HepG2 (cell line): ENCODE data around the gene IFITM5.

Experiments
- CHD2 ChIP-seq: IDR thresholded peaks from 2 replicates; pipeline ENCODE4 v1.6.1; 2011; ENCODE audit warnings: low read depth, low read length, improper control_type of control experiment
- EP300 ChIP-seq, 3 experiments: sonication (generic) in 1 of 3; formaldehyde crosslinking in 1 of 3; IDR thresholded peaks; 2 replicates each; pipeline versions ENCODE4 v1.5.1 to v1.6.1; 2011 to 2020; ENCODE audit warnings: low read depth in 2 of 3, low read length in 2 of 3, borderline replicate concordance in 1 of 3, improper control_type of control experiment in 1 of 3, mild to moderate bottlenecking in 1 of 3, missing genetic modification reagents in 1 of 3, moderate library complexity in 1 of 3
- GABPA ChIP-seq, 2 experiments: IDR thresholded peaks; 2 replicates each; pipeline ENCODE4 v1.6.1; 2011 to 2016; ENCODE audit warnings: low read depth in 2 of 2, low read length in 1 of 2, missing biosample characterization in 1 of 2, missing genetic modification characterization in 1 of 2
- POLR2AphosphoS5 ChIP-seq: IDR thresholded peaks from 2 replicates; pipeline ENCODE4 v1.6.1; 2012; ENCODE audit warnings: low read depth, low read length
- SIN3A ChIP-seq: IDR thresholded peaks from 2 replicates; pipeline ENCODE4 v1.6.1; 2011; ENCODE audit warnings: low read depth, mild to moderate bottlenecking, control low read depth, low read length, borderline replicate concordance
- YY1 ChIP-seq: IDR thresholded peaks from 2 replicates; pipeline ENCODE4 v1.6.1; 2011; ENCODE audit warnings: low read length, low read depth, moderate library complexity, mild to moderate bottlenecking; ENCODE audit not compliant: insufficient read depth, insufficient replicate concordance
- TF ChIP-seq, protein P1 (sequence below): sonication (generic); formaldehyde crosslinking; IDR thresholded peaks from 2 replicates; pipeline ENCODE4 v1.8.0; 2022; ENCODE audit warnings: mild to moderate bottlenecking, missing genetic modification reagents; ENCODE audit not compliant: insufficient replicate concordance
- TF ChIP-seq, protein P2 (sequence below): sonication (generic); formaldehyde crosslinking; IDR thresholded peaks from 2 replicates; pipeline ENCODE4 v1.4.0; 2020; ENCODE audit warnings: mild to moderate bottlenecking, missing genetic modification reagents

DNA sequence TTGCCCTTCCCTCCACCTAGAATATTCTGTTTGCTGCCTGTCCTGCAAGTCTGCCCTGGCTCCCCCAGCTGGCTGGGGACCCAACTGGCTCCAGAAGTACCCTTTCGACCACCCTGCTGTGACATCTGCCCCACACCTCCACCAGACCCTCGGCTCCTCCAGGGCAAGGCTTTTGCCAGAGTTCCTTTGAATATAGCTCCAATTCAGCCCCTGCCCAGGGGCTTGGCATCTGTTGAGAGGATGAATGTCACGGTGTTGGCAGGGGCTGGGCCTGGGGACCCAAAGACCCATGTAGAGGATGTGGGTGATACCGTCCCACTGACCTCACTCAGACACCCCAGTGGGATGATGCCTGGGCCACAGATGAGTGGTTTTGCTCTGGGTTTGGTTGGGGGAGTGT lies 17.2 kb downstream of the IFITM5 start:
- TF ChIP-seq EP300 (IDR thresholded peaks at IDR 0.05; ENCODE audit: low read depth in 2 of 2, low read length in 2 of 2) (no peak), EP300 (CRISPR knock-in tag; IDR thresholded peaks at IDR 0.05; ENCODE audit: borderline replicate concordance) (no peak), GABPA (IDR thresholded peaks at IDR 0.05; ENCODE audit: low read depth, low read length) (no peak), GABPA (CRISPR knock-in tag; IDR thresholded peaks at IDR 0.05; ENCODE audit: low read depth) (no peak), YY1 (no peak), CHD2 (no peak), POLR2AphosphoS5 (no peak), SIN3A (no peak)
- TF ChIP-seq, protein P1, sequence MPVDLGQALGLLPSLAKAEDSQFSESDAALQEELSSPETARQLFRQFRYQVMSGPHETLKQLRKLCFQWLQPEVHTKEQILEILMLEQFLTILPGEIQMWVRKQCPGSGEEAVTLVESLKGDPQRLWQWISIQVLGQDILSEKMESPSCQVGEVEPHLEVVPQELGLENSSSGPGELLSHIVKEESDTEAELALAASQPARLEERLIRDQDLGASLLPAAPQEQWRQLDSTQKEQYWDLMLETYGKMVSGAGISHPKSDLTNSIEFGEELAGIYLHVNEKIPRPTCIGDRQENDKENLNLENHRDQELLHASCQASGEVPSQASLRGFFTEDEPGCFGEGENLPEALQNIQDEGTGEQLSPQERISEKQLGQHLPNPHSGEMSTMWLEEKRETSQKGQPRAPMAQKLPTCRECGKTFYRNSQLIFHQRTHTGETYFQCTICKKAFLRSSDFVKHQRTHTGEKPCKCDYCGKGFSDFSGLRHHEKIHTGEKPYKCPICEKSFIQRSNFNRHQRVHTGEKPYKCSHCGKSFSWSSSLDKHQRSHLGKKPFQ (CRISPR knock-in tag): no peak
- TF ChIP-seq, protein P2, sequence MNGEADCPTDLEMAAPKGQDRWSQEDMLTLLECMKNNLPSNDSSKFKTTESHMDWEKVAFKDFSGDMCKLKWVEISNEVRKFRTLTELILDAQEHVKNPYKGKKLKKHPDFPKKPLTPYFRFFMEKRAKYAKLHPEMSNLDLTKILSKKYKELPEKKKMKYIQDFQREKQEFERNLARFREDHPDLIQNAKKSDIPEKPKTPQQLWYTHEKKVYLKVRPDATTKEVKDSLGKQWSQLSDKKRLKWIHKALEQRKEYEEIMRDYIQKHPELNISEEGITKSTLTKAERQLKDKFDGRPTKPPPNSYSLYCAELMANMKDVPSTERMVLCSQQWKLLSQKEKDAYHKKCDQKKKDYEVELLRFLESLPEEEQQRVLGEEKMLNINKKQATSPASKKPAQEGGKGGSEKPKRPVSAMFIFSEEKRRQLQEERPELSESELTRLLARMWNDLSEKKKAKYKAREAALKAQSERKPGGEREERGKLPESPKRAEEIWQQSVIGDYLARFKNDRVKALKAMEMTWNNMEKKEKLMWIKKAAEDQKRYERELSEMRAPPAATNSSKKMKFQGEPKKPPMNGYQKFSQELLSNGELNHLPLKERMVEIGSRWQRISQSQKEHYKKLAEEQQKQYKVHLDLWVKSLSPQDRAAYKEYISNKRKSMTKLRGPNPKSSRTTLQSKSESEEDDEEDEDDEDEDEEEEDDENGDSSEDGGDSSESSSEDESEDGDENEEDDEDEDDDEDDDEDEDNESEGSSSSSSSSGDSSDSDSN (CRISPR knock-in tag): no peak
